ENCODE measurements around the gene LOXL1. TPM values are rescaled to one million over a fixed set of nuclear protein-coding genes. Genes with fewer than 3 reads are reported as not detected.
"Not testable (repeated sequence)": the region's sequence is repeated elsewhere in the genome, so short reads cannot be mapped to it uniquely, and the experiment has no call there.

Gene LOXL1
- total and polyA plus RNA-seq, 2 of the 13 experiments (the other 11 are each of a cell fraction or from before 2014, with no cell fraction given), result 0.51 to 1.3 TPM

DNA sequence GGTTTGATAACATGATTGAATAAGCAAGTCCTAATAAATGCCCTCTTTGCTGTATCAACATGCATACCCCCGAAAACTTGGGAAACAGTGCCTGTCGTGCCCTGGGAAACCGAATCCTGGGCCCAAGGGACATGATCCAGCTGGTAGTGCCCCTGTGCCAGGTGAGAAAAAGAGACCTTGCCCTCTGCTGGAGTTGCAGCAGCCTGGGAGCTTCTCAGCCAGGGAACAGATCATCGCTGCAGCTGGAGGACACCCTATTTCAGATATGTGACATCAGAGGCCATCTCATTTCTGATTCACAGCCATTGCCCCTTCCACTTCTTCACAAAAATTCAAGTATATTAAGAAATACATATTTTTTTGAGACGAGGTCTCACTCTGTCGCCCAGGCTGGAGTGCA is 33.5 kb downstream of the LOXL1 start (continued):
- TF ChIP-seq, protein P1, sequence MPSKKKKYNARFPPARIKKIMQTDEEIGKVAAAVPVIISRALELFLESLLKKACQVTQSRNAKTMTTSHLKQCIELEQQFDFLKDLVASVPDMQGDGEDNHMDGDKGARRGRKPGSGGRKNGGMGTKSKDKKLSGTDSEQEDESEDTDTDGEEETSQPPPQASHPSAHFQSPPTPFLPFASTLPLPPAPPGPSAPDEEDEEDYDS (CRISPR knock-in tag; IDR thresholded peaks at IDR 0.05), result no peak
- no peak for TF ChIP-seq CEBPB (IDR thresholded peaks at IDR 0.05; ENCODE audit: borderline replicate concordance, low read depth, low read length)
- no peak for TF ChIP-seq BRD4 (CRISPR knock-in tag; IDR thresholded peaks at IDR 0.05)
- no peak for TF ChIP-seq ZNF260 (CRISPR knock-in tag; IDR thresholded peaks at IDR 0.05; ENCODE audit: borderline replicate concordance, low read depth)

DNA sequence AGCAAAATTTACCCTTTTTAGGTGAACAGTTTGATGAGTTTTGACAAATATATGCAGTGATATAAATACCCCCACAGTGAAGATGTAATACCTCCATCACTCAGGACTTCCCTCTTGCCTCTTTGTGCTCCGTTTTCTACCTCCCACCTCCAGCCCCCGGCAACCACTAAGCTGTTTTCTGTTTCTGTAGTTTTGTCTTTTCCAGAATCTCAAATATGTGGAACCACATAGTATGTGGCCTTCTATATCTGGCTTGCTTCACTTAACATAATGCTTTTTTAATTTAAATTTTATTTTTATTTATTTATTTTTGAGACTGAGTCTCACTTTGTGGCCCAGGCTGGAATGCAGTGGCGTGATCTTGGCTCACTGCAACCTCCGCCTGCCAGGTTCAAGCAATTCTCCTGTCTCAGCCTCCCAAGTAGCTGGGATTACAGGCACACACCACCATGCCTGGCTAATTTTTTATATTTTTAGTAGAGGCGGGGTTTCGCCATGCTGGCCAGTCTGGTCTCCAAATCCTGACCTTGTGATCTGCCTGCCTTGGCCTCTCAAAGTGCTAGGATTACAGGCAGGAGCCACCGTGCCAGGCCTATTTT is 34.3 kb downstream of the LOXL1 start:
- H3K27ac ChIP-seq (ENCODE audit: extremely low read length, insufficient read depth, low read length); H3K9ac ChIP-seq (ENCODE audit: insufficient read depth, low read depth, low read length); in situ Hi-C loops (cut with HindIII; ENCODE audit: extremely low pct_ligation_motif_present, low pct_unique_long_range_greater_than_20kb); H3K4me3 ChIP-seq (replicated peaks in 1 of 3; ENCODE audit: insufficient read depth in 1 of 3, low read depth in 2 of 3, low read length in 3 of 3); FAIRE-seq; H2AFZ ChIP-seq (ENCODE audit: low read length); BruUV-seq (replicated peaks); H3K79me2 ChIP-seq (ENCODE audit: insufficient read depth, low read length); H3K36me3 ChIP-seq (replicated peaks in 1 of 2; ENCODE audit: control insufficient read depth in 1 of 2, insufficient read depth in 2 of 2, low read length in 2 of 2); intact Hi-C loops (cut with micrococcal nuclease; ENCODE audit: unreplicated experiment); DNase-seq (ENCODE audit: low spot score); ATAC-seq; H3K4me2 ChIP-seq (ENCODE audit: low read depth, low read length); POLR2A ChIA-PET; H3K4me1 ChIP-seq (ENCODE audit: insufficient read depth, low read length); H4K20me1 ChIP-seq (ENCODE audit: insufficient read depth, low read length); H3K9me3 ChIP-seq (ENCODE audit: low read length): not testable (repeated sequence)
- CTCF ChIA-PET (ENCODE audit: low intra/inter-chr PET ratio, low total read pairs), result interaction anchor here (1.3 kb wide), 1 partner anchor 9 kb away, joined by 3 read pairs; no protein-coding TSS in a partner anchor
- peaks cover 0 to 12% of the 10 kb centered on the region in 2 experiments; a peak in 4 of 5 replicates for H3K27me3 ChIP-seq (ENCODE audit: control insufficient read depth in 1 of 2, insufficient read depth in 2 of 2, low read length in 2 of 2)
- WGBS (ENCODE audit: low lambda C conversion rate), result 61% methylated on average over 7 of the region's 7 CpGs

DNA sequence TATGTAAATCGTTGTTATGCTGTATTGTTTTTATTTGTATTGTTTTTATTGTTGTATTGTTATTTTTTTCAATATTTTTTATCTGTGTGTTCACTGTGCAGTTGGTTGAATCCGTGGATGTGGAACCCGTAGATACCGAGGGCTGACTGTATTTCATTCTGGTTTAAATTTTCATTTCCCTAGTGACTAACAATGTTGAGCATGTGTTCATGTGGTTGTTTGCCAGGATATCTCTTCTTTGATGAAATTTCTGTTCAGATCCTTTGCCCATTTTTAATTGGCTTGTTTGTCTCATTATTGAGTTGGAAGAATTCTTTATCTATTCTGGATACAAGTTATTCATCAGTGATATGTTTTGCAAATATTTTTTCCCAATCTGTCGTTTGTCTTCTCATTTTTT is 36.2 kb downstream of the LOXL1 start:
- no peaks in the 10 kb centered on the region for H4K20me1 ChIP-seq (ENCODE audit: insufficient read depth, low read length)
- H3K4me1 ChIP-seq (ENCODE audit: insufficient read depth, low read length), result peaks cover 6% of the 10 kb centered on the region; the same call in 1 of the 2 replicates
- H3K9me3 ChIP-seq (ENCODE audit: low read length), result no peaks in the 10 kb centered on the region
- H3K4me3 ChIP-seq (replicated peaks in 1 of 3; ENCODE audit: insufficient read depth in 1 of 3, low read depth in 2 of 3, low read length in 3 of 3), result no peak overlapping the region
- intact Hi-C loops (cut with micrococcal nuclease; ENCODE audit: unreplicated experiment) (no loop called here), in situ Hi-C loops (cut with HindIII; ENCODE audit: extremely low pct_ligation_motif_present, low pct_unique_long_range_greater_than_20kb) (no loop called here)
- H3K4me2 ChIP-seq (ENCODE audit: low read depth, low read length), result no peak overlapping the region
- no peak overlapping the region for H3K27ac ChIP-seq (ENCODE audit: extremely low read length, insufficient read depth, low read length)
- H3K79me2 ChIP-seq (ENCODE audit: insufficient read depth, low read length), result no peaks in the 10 kb centered on the region
- peaks cover 0 to 3% of the 10 kb centered on the region in 2 experiments; a peak in 3 of 5 replicates for H3K27me3 ChIP-seq (ENCODE audit: control insufficient read depth in 1 of 2, insufficient read depth in 2 of 2, low read length in 2 of 2)
- ChIA-PET POLR2A (no interaction called here), CTCF (ENCODE audit: low intra/inter-chr PET ratio, low total read pairs) (interaction anchor here (3.1 kb wide), 1 partner anchor 11 kb away, joined by 41 read pairs; no protein-coding TSS in a partner anchor)
- H3K36me3 ChIP-seq (replicated peaks in 1 of 2; ENCODE audit: control insufficient read depth in 1 of 2, insufficient read depth in 2 of 2, low read length in 2 of 2), result no peaks in the 10 kb centered on the region
- 43% methylated on average over 5 of the region's 5 CpGs for WGBS (ENCODE audit: low lambda C conversion rate)
- BruUV-seq (replicated peaks), result no TSS peak
- no peak for DNase-seq (ENCODE audit: low spot score)
- no peak for FAIRE-seq
- no peak for ATAC-seq
- H3K9ac ChIP-seq (ENCODE audit: insufficient read depth, low read depth, low read length), result no peak overlapping the region
- H2AFZ ChIP-seq (ENCODE audit: low read length), result no peak overlapping the region
- TF ChIP-seq JUNB (CRISPR knock-in tag; IDR thresholded peaks at IDR 0.05; ENCODE audit: borderline replicate concordance), result no peak
- no peak for TF ChIP-seq ZNF331 (CRISPR knock-in tag; IDR thresholded peaks at IDR 0.05)
- no peak for TF ChIP-seq PCBP2 (optimal IDR thresholded peaks at IDR 0.05; ENCODE audit: low read depth, low read length, poor library complexity, severe bottlenecking)
- TF ChIP-seq ASH2L (IDR thresholded peaks at IDR 0.05; ENCODE audit: insufficient read length, low read depth, low read length), result no peak
- no peak for TF ChIP-seq ELF3 (CRISPR knock-in tag; IDR thresholded peaks at IDR 0.05)
- TF ChIP-seq, protein P2, sequence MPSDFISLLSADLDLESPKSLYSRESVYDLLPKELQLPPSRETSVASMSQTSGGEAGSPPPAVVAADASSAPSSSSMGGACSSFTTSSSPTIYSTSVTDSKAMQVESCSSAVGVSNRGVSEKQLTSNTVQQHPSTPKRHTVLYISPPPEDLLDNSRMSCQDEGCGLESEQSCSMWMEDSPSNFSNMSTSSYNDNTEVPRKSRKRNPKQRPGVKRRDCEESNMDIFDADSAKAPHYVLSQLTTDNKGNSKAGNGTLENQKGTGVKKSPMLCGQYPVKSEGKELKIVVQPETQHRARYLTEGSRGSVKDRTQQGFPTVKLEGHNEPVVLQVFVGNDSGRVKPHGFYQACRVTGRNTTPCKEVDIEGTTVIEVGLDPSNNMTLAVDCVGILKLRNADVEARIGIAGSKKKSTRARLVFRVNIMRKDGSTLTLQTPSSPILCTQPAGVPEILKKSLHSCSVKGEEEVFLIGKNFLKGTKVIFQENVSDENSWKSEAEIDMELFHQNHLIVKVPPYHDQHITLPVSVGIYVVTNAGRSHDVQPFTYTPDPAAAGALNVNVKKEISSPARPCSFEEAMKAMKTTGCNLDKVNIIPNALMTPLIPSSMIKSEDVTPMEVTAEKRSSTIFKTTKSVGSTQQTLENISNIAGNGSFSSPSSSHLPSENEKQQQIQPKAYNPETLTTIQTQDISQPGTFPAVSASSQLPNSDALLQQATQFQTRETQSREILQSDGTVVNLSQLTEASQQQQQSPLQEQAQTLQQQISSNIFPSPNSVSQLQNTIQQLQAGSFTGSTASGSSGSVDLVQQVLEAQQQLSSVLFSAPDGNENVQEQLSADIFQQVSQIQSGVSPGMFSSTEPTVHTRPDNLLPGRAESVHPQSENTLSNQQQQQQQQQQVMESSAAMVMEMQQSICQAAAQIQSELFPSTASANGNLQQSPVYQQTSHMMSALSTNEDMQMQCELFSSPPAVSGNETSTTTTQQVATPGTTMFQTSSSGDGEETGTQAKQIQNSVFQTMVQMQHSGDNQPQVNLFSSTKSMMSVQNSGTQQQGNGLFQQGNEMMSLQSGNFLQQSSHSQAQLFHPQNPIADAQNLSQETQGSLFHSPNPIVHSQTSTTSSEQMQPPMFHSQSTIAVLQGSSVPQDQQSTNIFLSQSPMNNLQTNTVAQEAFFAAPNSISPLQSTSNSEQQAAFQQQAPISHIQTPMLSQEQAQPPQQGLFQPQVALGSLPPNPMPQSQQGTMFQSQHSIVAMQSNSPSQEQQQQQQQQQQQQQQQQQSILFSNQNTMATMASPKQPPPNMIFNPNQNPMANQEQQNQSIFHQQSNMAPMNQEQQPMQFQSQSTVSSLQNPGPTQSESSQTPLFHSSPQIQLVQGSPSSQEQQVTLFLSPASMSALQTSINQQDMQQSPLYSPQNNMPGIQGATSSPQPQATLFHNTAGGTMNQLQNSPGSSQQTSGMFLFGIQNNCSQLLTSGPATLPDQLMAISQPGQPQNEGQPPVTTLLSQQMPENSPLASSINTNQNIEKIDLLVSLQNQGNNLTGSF (CRISPR knock-in tag; IDR thresholded peaks at IDR 0.05), result no peak
- no peak for TF ChIP-seq ZNF354B (CRISPR knock-in tag; IDR thresholded peaks at IDR 0.05)
